ENCODE measurements around the gene PROKR2.

PROKR2 gene

DNA sequence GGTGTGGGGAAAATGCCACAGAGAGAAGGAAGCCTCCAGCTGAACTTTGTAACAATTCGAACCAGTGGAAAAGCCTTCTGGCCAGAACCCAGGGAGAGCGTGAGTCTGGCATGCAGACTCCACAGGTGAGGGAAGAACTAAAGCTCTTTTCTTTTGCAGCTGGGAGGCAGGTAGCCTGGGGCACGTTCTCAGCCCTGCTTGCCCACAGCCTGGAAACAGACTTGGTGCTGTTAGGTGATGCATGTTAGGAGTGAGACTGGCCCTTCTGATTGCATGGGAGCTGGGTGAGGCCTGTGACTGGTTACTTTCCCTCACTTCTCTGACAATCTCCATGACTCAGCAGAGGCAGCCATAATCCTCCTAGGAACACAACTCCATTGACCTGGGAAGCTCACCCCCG, 34.2 kb downstream of the PROKR2 start:
- DNase-seq (ENCODE audit: low spot score): no peak

DNA sequence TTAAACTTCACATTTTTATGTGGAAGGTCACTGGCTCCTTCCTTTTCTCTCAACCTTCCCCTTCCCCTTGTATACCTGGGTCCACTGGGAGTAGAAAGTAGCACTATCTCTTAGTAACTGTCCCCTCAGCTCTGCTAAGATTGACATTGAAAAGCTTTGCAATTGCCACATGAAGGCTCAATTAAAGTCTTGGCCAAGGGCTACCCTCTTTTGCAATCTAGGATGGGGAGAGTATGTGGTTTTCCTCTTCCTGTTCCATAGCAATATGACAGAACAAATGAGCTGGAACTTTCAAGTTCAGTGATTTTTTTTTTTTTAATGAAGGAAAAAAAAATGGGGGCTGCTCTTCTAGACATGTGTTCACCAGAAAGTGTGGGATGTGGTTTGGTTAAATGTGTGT, 37.1 kb downstream of the PROKR2 start:
- DNase-seq (ENCODE audit: low spot score): no peak

DNA sequence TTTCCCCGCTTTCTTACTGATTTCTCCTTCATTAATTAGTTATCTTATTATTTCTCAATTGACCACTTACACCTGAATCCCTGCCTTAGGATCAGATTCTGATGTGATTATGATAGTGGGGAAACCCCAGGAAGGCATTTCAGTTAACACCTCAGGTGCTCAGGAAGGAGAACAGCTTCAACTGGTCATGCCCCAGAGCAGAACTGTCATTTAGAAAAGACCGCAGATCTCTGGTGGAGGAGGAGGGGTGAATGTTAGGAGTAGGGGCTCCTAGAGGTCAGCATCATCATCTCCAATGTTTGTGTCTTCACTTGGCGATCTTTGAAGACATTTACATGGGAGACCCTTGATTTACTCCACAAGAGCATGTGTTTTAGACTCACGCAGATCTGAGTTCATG, 44.5 kb downstream of the PROKR2 start:
- no peak for DNase-seq (ENCODE audit: low spot score)

DNA sequence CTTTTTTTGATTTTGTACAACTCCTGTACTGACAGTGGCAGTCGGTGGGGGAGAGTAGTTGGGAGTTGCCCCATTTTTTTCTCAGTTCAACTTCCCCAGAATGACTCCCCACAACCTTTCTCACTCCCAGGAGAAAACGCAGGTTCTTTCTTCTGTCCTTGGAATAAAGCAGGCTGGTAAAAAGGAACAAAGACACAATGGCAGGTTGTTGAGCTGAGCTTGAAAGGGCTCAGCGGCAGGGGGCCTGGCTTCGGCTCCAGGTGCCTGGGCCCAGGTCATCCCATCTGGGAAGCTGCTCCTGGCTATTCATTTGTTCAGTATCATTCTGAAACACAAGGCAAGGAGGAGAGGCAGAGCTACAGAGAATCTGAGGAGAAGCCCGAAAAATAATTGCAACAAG, 46.2 kb downstream of the PROKR2 start:
- no peak for DNase-seq (ENCODE audit: low spot score)

DNA sequence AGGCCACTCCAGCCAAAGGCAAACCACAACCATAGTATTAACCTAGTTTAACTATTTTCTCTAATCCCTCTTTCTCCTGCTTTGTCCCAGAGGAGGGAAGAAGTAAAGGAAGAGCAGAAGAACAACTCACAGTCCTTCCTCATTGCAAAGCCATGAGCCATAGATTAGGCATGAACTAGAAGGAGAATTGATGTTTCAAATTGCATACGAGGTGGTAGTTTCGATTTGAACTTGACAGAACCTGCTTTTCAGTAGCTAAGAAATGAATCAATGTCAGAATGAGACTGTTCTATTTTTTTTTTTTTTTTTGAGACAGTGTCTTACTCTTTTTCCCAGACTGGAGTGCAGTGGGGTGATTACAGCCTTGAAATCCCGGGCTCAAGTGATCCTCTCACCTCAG, 48.3 kb downstream of the PROKR2 start:
- DNase-seq (ENCODE audit: low spot score): no peak

DNA sequence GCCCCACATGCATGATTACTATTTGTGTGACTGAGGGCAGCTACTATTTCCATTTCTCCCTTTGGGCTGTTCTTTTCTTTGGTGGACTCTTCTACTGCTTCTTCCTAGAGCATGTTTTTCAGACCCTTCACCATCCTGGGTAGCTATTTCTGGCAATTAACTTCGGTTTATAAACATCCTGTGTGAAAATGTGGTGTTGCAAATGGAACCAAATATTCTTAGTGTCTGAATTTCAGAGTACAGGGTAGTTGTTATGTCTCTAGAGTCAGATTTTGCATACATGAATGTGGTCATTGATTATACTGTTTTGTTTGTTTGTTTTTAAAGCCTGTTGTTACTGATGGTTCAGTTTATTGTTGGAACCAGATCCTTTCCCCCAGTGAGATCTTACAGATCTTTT, 49.7 kb downstream of the PROKR2 start:
- no peak for DNase-seq (ENCODE audit: low spot score)
